Mesendoderm (in vitro differentiated cells): ENCODE results near the gene SLAMF8.
A peak's percentile ranks its signal among the peaks of the same experiment; 100 is the strongest.

Source experiments
- DNase-seq: peaks from one replicate; pipeline ENCODE4 v3.0.0; 2013
- H2AK5ac ChIP-seq: 2 replicates; pipeline ENCODE4 v1.6.1; 2013; ENCODE audit warnings: low read length, inconsistent platforms
- H2BK120ac ChIP-seq: 2 replicates; pipeline ENCODE4 v1.6.1; 2013; ENCODE audit warnings: low read depth, mild to moderate bottlenecking, low read length, moderate library complexity, mixed read lengths
- H2BK15ac ChIP-seq: replicated peaks from 2 replicates; pipeline ENCODE4 v1.6.1; 2013; ENCODE audit warnings: low read depth, mild to moderate bottlenecking, moderate library complexity
- H2BK5ac ChIP-seq: 2 replicates; pipeline ENCODE4 v1.6.1; 2013; ENCODE audit warnings: low read length, inconsistent platforms
- H3K18ac ChIP-seq: 2 replicates; pipeline ENCODE4 v1.6.1; 2013; ENCODE audit warnings: mild to moderate bottlenecking, low read length, mixed read lengths
- H3K23ac ChIP-seq: one replicate; pipeline ENCODE4 v1.6.1; 2013; ENCODE audit warnings: low read length
- H3K27ac ChIP-seq: 2 replicates; pipeline ENCODE4 v1.5.1; 2013; ENCODE audit warnings: low read depth, mild to moderate bottlenecking, inconsistent platforms, low read length, moderate library complexity
- H3K27me3 ChIP-seq: 2 replicates; pipeline ENCODE4 v1.6.1; 2013; ENCODE audit warnings: low read length, control low read depth, mild to moderate bottlenecking, inconsistent platforms; ENCODE audit not compliant: insufficient read depth, poor library complexity
- H3K36me3 ChIP-seq: 2 replicates; pipeline ENCODE4 v1.6.1; 2013; ENCODE audit warnings: low read length, inconsistent platforms; ENCODE audit not compliant: control insufficient read depth, insufficient read depth
- H3K4ac ChIP-seq: one replicate; pipeline ENCODE4 v1.6.1; 2013; ENCODE audit warnings: low read depth, mild to moderate bottlenecking, low read length, moderate library complexity
- H3K4me1 ChIP-seq: 2 replicates; pipeline ENCODE4 v1.6.1; 2013; ENCODE audit warnings: low read depth, low read length, inconsistent platforms; ENCODE audit not compliant: control insufficient read depth
- H3K4me2 ChIP-seq: 2 replicates; pipeline ENCODE4 v1.6.1; 2013; ENCODE audit warnings: low read length
- H3K4me3 ChIP-seq: 2 replicates; pipeline ENCODE4 v1.5.1; 2013; ENCODE audit warnings: mild to moderate bottlenecking, low read length
- H3K56ac ChIP-seq: one replicate; pipeline ENCODE4 v1.6.1; 2013; ENCODE audit warnings: low read length
- H3K79me1 ChIP-seq: 2 replicates; pipeline ENCODE4 v1.6.1; 2013; ENCODE audit warnings: low read length, inconsistent platforms
- H3K79me2 ChIP-seq: 2 replicates; pipeline ENCODE4 v1.6.1; 2013; ENCODE audit warnings: mild to moderate bottlenecking, low read length; ENCODE audit not compliant: control insufficient read depth, insufficient read depth
- H3K9ac ChIP-seq: 2 replicates; pipeline ENCODE4 v1.6.1; 2013; ENCODE audit warnings: low read length, inconsistent platforms
- H4K5ac ChIP-seq: one replicate; pipeline ENCODE4 v1.6.1; 2013; ENCODE audit warnings: low read length
- H4K8ac ChIP-seq: one replicate; pipeline ENCODE4 v1.6.1; 2013; ENCODE audit warnings: low read depth, mild to moderate bottlenecking, control low read depth, low read length, moderate library complexity
- WGBS: extraction: QIAGEN DNeasy Blood & Tissue Kit; methylation state at CpG from one replicate; pipeline ENCODE4 v1.1.7; 2013; ENCODE audit warnings: low lambda C conversion rate, missing lambda C conversion rate; ENCODE audit not compliant: insufficient coverage; ENCODE audit errors: extremely low coverage; 5-methylcytosine and 5-hydroxymethylcytosine counted together

Gene SLAMF8

DNA sequence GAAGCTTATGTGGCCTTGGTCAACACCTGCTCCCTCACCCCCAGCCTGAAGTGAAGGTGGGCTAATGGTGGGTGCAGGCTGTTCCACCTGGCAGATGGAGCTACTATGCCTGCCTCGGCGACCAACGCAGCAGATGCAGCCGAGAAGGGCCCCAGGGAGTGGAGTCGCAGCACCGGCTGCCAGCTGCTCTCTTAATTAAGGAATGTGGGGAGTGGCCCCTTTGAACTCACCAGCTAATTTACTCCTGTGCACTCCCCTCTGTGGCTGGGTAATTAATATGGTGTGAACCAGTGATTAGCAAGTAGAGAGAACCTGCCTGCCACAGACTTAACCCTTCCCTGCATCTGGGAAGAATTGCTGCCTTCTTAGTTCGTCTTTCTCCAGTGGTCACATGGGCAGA, 3.3 kb upstream of the SLAMF8 start:
- Histone ChIP-seq H2AK5ac (no peak overlapping the region), H3K4ac (no peak overlapping the region), H3K4me2 (no peak overlapping the region), H3K79me2 (no peaks in the 10 kb centered on the region), H3K36me3 (no peaks in the 10 kb centered on the region), H4K5ac (no peak overlapping the region), H3K4me1 (peaks cover 9% of the 10 kb centered on the region), H3K9ac (no peak overlapping the region), H3K4me3 (no peak overlapping the region), H4K8ac (no peak overlapping the region), H3K23ac (no peak overlapping the region), H2BK5ac (no peak overlapping the region), H3K79me1 (no peaks in the 10 kb centered on the region), H3K27ac (no peak overlapping the region), H2BK120ac (no peak overlapping the region), H2BK15ac (no peak overlapping the region), H3K27me3 (no peaks in the 10 kb centered on the region), H3K56ac (no peak overlapping the region), H3K18ac (no peak overlapping the region)
- peak; percentile 80 for DNase-seq
- no CpG with 5 or more reads among the region's 7 CpGs for WGBS

DNA sequence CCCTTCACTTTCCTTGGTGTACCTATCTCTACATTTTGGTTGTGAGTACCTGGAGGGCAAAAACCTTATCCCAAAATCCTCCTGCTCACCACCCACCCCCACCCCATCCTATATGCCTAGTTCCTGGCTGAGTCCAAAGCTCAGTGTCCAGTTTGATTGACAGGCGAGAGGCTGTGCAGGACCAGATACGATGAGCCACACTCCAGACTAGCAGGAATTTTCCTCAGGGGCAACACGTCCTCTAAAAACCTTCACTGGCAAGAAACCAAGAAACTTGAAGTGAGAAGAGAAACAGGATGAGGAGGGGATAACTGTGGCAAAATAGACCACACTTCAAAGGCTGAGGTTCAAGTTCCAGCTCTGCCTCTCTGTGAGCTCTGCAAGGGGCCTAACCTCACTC, 1.1 kb upstream of the SLAMF8 start:
- Histone ChIP-seq H3K79me2 (no peaks in the 10 kb centered on the region), H3K18ac (no peak overlapping the region), H3K4me3 (no peak overlapping the region), H3K4me2 (no peak overlapping the region), H3K4me1 (peaks cover 9% of the 10 kb centered on the region), H3K27ac (no peak overlapping the region), H3K56ac (no peak overlapping the region), H2AK5ac (no peak overlapping the region), H2BK120ac (no peak overlapping the region), H3K4ac (no peak overlapping the region), H2BK5ac (no peak overlapping the region), H4K5ac (no peak overlapping the region), H4K8ac (no peak overlapping the region), H3K9ac (no peak overlapping the region), H2BK15ac (no peak overlapping the region), H3K27me3 (no peaks in the 10 kb centered on the region), H3K23ac (no peak overlapping the region), H3K36me3 (no peaks in the 10 kb centered on the region), H3K79me1 (no peaks in the 10 kb centered on the region)
- no peak for DNase-seq
- no CpG with 5 or more reads among the region's 3 CpGs for WGBS

DNA sequence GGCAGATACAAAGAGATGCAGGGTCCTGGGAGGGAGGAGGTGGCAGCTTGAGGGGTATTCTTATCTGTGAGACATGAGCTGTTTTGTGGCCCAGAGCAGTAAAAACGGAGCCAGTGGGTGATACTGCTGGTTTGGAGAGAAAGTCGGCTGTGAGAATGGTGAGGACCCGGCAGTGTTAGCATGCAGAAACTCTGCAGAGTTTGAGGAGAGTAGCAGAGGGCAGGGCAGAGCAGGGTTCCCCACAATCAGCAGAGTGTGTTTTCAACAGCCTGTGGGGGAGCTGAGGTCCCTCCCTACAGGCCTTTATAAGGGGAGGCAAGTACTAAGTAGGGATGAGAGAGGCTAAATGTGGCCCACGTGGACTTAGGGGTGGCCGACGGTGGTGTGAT, 423 bp downstream of the SLAMF8 start:
- Histone ChIP-seq H2BK15ac (no peak overlapping the region), H3K4me2 (no peak overlapping the region), H2AK5ac (no peak overlapping the region), H3K79me1 (no peaks in the 10 kb centered on the region), H3K18ac (no peak overlapping the region), H3K79me2 (no peaks in the 10 kb centered on the region), H3K4ac (no peak overlapping the region), H3K4me1 (peaks cover 12% of the 10 kb centered on the region), H3K9ac (no peak overlapping the region), H3K4me3 (no peak overlapping the region), H3K56ac (no peak overlapping the region), H3K27ac (no peak overlapping the region), H3K23ac (no peak overlapping the region), H2BK120ac (no peak overlapping the region), H2BK5ac (no peak overlapping the region), H4K5ac (no peak overlapping the region), H3K36me3 (no peaks in the 10 kb centered on the region), H4K8ac (no peak overlapping the region), H3K27me3 (no peaks in the 10 kb centered on the region)
- DNase-seq = no peak
- WGBS = no CpG with 5 or more reads among the region's 6 CpGs

- H3K18ac ChIP-seq = no peak overlapping the region
- no peak overlapping the region for H4K8ac ChIP-seq
- H2AK5ac ChIP-seq = no peak overlapping the region
- H3K23ac ChIP-seq = no peak overlapping the region
- no peaks in the 10 kb centered on the region for H3K79me1 ChIP-seq
- H3K36me3 ChIP-seq = no peaks in the 10 kb centered on the region
- H3K56ac ChIP-seq = no peak overlapping the region
- no peak overlapping the region for H3K4ac ChIP-seq
- no peak overlapping the region for H3K27ac ChIP-seq
- no peak for DNase-seq
- H3K9ac ChIP-seq = no peak overlapping the region
- no peak overlapping the region for H4K5ac ChIP-seq
- H3K4me3 ChIP-seq = no peak overlapping the region
- no peaks in the 10 kb centered on the region for H3K79me2 ChIP-seq
- H3K4me2 ChIP-seq = no peak overlapping the region
- H3K4me1 ChIP-seq = peaks cover 12% of the 10 kb centered on the region
- no peak overlapping the region for H2BK15ac ChIP-seq
- no peak overlapping the region for H2BK5ac ChIP-seq
- H3K27me3 ChIP-seq = no peaks in the 10 kb centered on the region
- no peak overlapping the region for H2BK120ac ChIP-seq
- no CpG with 5 or more reads among the region's 3 CpGs for WGBS
Observed at GRCh38 chr1:159827549-159827948, 876 bp downstream of the SLAMF8 start.

GRCh38 chr1:159828176-159828575, 1.5 kb downstream of the SLAMF8 start:
- Histone ChIP-seq H3K79me1 (no peaks in the 10 kb centered on the region), H3K4me1 (peaks cover 10% of the 10 kb centered on the region), H4K8ac (no peak overlapping the region), H2BK5ac (no peak overlapping the region), H2BK15ac (no peak overlapping the region), H3K9ac (no peak overlapping the region), H3K27me3 (no peaks in the 10 kb centered on the region), H3K27ac (no peak overlapping the region), H3K36me3 (no peaks in the 10 kb centered on the region), H2AK5ac (no peak overlapping the region), H3K56ac (no peak overlapping the region), H3K4me2 (no peak overlapping the region), H3K23ac (no peak overlapping the region), H3K4ac (no peak overlapping the region), H2BK120ac (no peak overlapping the region), H3K79me2 (no peaks in the 10 kb centered on the region), H3K18ac (no peak overlapping the region), H4K5ac (no peak overlapping the region), H3K4me3 (no peak overlapping the region)
- no peak for DNase-seq
- no CpG with 5 or more reads among the region's 3 CpGs for whole genome bisulfite sequencing

GRCh38 chr1:159828581-159829272, 2.1 kb downstream of the SLAMF8 start:
- Histone ChIP-seq H4K5ac (no peak overlapping the region), H2BK15ac (no peak overlapping the region), H3K79me1 (no peaks in the 10 kb centered on the region), H3K27me3 (no peaks in the 10 kb centered on the region), H3K4me3 (no peak overlapping the region), H2AK5ac (no peak overlapping the region), H3K79me2 (no peaks in the 10 kb centered on the region), H3K56ac (no peak overlapping the region), H4K8ac (no peak overlapping the region), H3K23ac (no peak overlapping the region), H3K18ac (no peak overlapping the region), H3K9ac (no peak overlapping the region), H2BK5ac (no peak overlapping the region), H3K36me3 (no peaks in the 10 kb centered on the region), H3K4ac (no peak overlapping the region), H2BK120ac (no peak overlapping the region), H3K4me2 (no peak overlapping the region), H3K27ac (no peak overlapping the region), H3K4me1 (peaks cover 6% of the 10 kb centered on the region)
- no peak for DNase-seq
- WGBS = no CpG with 5 or more reads among the region's 11 CpGs
